ENCODE measurements around the gene AGPAT4. TPM values are rescaled to one million over a fixed set of nuclear protein-coding genes. Genes with fewer than 3 reads are reported as not detected.

AGPAT4 gene
- total RNA-seq, 1 donor from 2014 or later, result 23.7 TPM

DNA sequence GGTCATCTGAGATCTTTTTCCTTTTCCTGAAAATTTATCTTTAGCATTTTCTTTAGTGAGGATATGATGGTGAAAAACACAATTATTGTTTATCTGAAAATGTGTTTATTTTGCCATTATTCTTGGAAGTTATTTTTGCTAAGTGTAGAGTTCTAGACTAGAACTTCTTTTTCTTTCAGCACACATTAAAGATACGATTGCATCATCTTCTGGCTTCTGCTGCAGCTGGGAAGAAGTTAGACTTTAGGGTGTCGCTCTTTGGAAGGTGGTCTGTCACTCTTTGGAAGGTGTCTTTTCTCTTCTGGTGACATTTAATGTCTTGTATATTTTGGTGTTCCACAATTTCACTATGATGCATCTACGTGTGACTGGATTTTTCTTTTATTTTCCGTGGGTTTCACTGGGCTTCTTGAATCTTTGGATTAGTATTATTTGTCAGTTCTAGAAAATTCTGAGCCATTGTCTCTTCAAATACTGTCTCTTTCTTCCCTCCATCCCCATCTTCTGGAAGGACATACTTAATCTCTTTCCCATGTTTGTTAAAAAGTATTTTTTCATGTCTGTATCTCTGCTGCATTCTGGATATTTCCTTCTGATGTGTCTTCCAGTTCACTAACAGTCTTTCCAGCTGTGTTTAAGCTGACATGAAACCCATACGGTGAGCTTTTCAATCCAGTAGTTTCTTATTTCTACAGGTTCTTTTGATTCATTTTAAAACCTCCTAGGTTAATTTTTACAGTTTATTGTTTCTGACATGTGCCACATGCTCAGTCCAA lies 81.0 kb downstream of the AGPAT4 start:
- Mint-ChIP-seq H3K27me3 (ENCODE audit: low read depth) (no peaks in the 10 kb centered on the region), H3K9me3 (peaks cover 10% of the 10 kb centered on the region), H3K27ac (no peak overlapping the region), H3K36me3 (peaks cover 12% of the 10 kb centered on the region), H3K4me3 (no peak overlapping the region), H3K4me1 (no peaks in the 10 kb centered on the region)
- DNase-seq (ENCODE audit: low spot score in 2 of 2, unreplicated experiment in 2 of 2), result no peak
- TF ChIP-seq, protein P1, sequence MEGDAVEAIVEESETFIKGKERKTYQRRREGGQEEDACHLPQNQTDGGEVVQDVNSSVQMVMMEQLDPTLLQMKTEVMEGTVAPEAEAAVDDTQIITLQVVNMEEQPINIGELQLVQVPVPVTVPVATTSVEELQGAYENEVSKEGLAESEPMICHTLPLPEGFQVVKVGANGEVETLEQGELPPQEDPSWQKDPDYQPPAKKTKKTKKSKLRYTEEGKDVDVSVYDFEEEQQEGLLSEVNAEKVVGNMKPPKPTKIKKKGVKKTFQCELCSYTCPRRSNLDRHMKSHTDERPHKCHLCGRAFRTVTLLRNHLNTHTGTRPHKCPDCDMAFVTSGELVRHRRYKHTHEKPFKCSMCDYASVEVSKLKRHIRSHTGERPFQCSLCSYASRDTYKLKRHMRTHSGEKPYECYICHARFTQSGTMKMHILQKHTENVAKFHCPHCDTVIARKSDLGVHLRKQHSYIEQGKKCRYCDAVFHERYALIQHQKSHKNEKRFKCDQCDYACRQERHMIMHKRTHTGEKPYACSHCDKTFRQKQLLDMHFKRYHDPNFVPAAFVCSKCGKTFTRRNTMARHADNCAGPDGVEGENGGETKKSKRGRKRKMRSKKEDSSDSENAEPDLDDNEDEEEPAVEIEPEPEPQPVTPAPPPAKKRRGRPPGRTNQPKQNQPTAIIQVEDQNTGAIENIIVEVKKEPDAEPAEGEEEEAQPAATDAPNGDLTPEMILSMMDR (IDR thresholded peaks at IDR 0.05; ENCODE audit: unreplicated experiment), result no peak

DNA sequence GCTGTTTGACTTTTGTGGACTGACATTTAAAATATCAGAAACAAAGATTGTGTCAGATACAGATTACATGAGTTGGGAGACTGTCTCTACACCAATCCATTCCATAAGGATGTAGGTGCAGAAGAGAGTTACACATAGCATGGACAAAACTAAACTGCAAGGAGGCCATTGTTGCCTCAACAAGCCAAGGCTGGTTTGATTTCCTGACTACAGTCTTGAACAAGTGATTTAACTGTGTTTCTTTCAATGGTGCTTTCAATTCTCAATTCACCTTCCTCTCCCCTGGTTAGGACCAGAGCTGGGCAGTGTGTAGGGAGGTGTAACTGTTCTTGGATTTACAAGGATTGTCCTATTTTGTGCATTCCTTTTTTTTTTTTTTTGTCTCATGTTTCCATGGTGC lies 82.2 kb downstream of the AGPAT4 start:
- Mint-ChIP-seq H3K9me3 (peaks cover 10% of the 10 kb centered on the region), H3K27me3 (ENCODE audit: low read depth) (no peaks in the 10 kb centered on the region)

DNA sequence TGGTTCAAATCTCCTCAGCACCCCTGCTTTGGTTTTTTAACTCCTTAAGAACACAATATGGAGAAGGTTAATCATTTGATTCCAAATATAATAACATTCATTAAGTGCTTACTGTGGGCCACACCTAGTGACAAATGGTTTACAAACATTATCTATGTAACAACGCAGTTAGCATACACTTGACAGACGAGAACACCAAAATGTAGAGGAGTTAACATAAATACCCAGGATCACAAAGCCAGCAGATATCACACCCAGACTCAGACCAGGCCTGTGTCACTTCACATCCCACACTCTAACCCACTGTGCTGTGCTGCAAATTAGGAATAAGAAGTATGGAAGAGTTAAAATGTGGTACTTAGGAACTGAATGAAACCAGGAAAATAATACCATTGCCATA lies 82.9 kb downstream of the AGPAT4 start:
- no peak for DNase-seq (ENCODE audit: low spot score in 2 of 2, unreplicated experiment in 2 of 2)
- no peak overlapping the region for H3K27ac Mint-ChIP-seq
- no peaks in the 10 kb centered on the region for H3K4me1 Mint-ChIP-seq
- H3K4me3 Mint-ChIP-seq, result no peak overlapping the region
- peaks cover 10% of the 10 kb centered on the region for H3K9me3 Mint-ChIP-seq
- H3K36me3 Mint-ChIP-seq, result peaks cover 25% of the 10 kb centered on the region
- H3K27me3 Mint-ChIP-seq (ENCODE audit: low read depth), result no peaks in the 10 kb centered on the region
- TF ChIP-seq, protein P1 (IDR thresholded peaks at IDR 0.05; ENCODE audit: unreplicated experiment), result no peak

More for the DNA sequence above, 82.2 kb downstream of the AGPAT4 start:
- Mint-ChIP-seq H3K4me3 (no peak overlapping the region), H3K27ac (no peak overlapping the region), H3K36me3 (peaks cover 18% of the 10 kb centered on the region), H3K4me1 (no peaks in the 10 kb centered on the region)
- TF ChIP-seq, protein P1 (IDR thresholded peaks at IDR 0.05; ENCODE audit: unreplicated experiment), result no peak
- no peak for DNase-seq (ENCODE audit: low spot score in 2 of 2, unreplicated experiment in 2 of 2)

DNA sequence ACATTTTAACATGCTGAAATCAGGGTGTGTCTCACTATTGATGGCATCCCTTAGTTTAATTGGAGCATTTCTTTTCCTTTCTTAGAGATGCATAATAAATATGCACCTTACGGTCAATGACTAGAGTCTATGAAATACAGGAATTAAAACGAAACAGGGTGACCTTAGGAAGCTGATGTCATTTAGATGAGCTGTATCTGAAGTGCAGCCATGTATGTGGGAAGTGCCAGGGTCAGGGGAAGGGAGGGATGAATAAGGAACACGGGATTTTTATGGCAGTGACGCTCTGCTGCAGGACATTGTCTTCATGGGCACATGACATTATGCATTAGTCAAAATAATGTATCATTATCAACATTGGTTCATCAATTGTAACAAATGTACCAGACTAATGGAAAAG lies 84.0 kb downstream of the AGPAT4 start:
- DNase-seq (ENCODE audit: low spot score in 2 of 2, unreplicated experiment in 2 of 2), result no peak
- Mint-ChIP-seq H3K27ac (no peak overlapping the region), H3K9me3 (peaks cover 10% of the 10 kb centered on the region), H3K27me3 (ENCODE audit: low read depth) (no peaks in the 10 kb centered on the region), H3K4me3 (no peak overlapping the region), H3K36me3 (peaks cover 31% of the 10 kb centered on the region), H3K4me1 (no peaks in the 10 kb centered on the region)
- TF ChIP-seq, protein P1 (IDR thresholded peaks at IDR 0.05; ENCODE audit: unreplicated experiment), result no peak

DNA sequence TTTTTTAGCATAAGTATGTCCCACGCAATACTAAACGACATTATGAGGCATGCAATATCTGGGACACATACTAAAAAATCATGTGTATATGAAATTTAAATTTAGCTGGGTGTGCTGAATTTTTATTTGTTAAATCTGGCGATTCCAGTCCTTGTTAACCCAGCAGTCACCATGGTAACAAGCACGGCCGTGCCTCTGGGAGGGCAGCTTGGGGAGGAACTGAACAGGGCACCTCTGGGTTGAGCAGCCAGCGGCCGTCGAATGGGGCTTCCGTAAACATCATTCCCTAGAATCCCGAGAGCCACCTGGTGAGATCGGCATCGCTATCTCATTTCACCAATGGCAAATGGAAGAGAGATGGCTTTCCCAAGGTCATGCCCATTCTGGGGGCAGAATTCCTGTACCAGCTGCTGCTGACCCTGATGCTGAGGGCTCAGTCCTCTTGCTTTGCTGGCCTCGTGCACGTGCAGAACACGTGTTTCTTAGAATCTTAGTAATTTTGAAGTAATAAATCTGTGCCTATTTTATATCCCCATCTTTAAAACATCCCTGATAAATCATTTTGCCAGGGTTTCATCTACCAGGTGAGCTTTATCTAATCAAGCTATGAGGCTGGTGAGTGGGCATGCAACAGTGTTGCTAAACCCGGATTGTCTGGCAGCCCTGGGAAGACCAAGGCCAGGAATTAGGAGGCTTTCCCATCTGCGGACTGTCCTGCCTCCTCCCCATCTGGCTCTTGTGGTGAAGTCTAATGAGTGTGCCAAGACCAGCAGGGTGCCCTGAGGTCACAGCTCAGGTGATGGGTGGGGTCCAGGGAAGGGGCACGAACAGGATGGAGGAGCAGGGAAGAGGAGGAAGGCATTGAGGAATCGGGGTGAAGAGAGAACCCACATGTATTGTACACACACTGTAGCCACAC lies 85.1 kb downstream of the AGPAT4 start:
- H3K27ac Mint-ChIP-seq, result no peak overlapping the region
- peaks cover 14% of the 10 kb centered on the region for H3K9me3 Mint-ChIP-seq
- no peak for DNase-seq (ENCODE audit: low spot score in 2 of 2, unreplicated experiment in 2 of 2)
- H3K36me3 Mint-ChIP-seq, result peaks cover 33% of the 10 kb centered on the region
- TF ChIP-seq, protein P1 (IDR thresholded peaks at IDR 0.05; ENCODE audit: unreplicated experiment), result no peak
- H3K27me3 Mint-ChIP-seq (ENCODE audit: low read depth), result no peaks in the 10 kb centered on the region
- H3K4me3 Mint-ChIP-seq, result no peak overlapping the region
- no peaks in the 10 kb centered on the region for H3K4me1 Mint-ChIP-seq
